ENCODE data around the gene CRNKL1.
"Not testable (repeated sequence)": the region's sequence is repeated elsewhere in the genome, so short reads cannot be mapped to it uniquely, and the experiment has no call there.

CRNKL1 gene

GRCh38 chr20:20010639-20011500, 41.4 kb downstream of the CRNKL1 start:
- no peak for TF ChIP-seq CTCF (IDR thresholded peaks at IDR 0.05; ENCODE audit: low read depth, low read length)
- H3K4me3 ChIP-seq (ENCODE audit: low read depth, low read length), result peak overlapping the region; percentile 17; the same call in 1 of the 2 replicates

DNA sequence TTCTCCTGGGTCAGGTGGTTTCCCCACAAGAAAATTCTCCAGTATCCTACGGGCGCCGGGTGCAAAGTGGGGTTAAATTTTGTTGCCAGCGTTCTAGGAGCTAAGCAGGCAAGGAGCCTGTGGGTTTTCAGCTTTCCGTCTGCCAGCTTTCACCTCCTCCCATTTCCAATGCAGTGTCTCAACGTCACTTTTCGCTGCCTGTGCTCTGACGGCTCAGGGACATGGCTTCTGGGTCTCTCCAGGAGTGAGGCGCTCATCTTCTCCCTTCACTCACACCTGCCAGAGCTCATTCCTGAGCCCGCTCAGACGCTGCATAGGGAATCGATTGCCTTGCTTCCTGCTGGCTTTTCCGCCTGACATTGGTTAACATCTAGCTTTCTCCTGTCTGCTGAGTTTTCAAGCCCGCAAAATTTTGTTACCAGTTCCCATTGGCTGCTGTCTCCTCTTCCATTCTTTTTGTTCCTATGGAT, 42.4 kb downstream of the CRNKL1 start:
- H3K4me3 ChIP-seq (ENCODE audit: low read depth, low read length), result no peak overlapping the region
- no peak for TF ChIP-seq CTCF (IDR thresholded peaks at IDR 0.05; ENCODE audit: low read depth, low read length)

DNA sequence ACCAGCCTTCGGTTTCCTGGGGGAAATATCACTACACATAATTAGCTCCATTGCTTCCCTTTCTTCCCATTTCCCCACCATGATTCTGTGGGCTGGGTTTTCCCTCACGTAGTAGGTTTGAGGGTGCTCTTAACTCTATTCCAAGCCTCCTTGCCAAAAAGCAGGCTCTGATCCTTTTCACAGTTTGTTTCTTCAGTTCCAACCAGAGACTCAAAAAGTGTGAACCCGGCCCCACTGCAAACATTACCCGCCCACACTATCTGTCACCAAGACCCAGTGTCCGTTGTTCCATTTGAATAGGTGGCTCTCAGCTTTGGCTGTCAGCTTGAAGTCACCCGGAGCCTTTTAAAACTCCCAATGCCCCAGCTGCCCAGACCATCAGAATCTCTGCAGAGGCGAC, 46.9 kb downstream of the CRNKL1 start:
- no peak for TF ChIP-seq CTCF (IDR thresholded peaks at IDR 0.05; ENCODE audit: low read depth, low read length)
- no peak overlapping the region for H3K4me3 ChIP-seq (ENCODE audit: low read depth, low read length)

DNA sequence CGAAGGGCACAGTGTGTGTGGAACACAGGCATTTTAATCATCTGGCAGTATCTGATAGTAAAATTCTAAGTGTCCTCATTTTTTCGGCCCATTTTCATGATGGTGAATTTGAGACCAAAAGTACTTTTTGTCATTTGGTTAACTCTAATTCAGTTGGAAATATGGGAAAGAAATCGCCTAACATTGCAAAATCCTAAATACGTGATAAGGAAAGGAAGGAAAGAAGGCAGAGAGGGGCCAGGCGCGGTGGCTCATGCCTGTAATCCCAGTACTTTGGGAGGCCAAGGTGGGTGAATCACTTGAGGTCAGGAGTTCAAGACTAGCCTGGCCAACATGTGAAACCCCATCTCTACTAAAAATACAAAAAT, 48.3 kb downstream of the CRNKL1 start:
- not testable (repeated sequence) for H3K4me3 ChIP-seq (ENCODE audit: low read depth, low read length)

DNA sequence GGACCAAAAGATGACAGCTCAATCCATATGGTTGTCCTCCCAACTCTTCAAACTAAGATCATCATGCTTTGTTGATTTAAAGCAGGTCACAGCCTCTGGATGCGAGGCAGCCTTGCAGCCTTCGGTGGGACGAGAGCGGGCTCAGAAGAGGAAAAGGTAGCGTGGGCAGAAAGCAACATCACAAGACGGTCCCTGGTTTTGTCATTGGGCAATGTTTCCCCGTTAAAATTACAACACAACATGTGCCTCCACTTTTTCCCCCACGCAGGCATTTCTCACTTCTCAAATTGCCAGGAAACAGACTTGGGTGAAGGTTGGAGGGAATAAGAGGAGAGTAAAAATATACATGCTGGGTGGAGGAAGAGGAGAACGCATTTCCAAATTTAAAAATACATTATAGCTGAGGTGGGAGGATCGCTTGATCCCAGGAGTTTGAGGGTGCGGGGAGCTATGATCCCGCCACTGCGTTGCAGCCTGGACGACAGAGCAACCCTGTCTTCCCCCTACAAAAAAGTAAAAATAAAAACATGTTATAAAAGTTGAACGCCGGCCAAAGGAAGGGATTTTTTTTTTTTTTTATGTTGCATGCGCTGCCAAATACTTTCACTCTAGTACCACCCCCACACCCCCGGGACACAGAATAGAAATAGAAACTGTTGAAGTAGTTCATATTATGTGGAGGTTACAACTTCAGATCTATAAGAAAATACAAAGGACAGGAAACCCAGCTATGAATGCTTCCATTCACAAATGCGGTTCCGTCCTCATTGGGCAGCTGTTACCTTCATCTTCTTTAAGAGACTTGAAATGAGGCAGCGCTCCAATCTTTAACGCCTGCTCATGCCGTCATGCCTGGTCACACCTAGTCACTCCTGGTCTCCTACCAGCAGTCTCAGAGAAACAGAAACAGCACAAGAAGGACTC, 49.0 kb downstream of the CRNKL1 start:
- no peak overlapping the region for H3K4me3 ChIP-seq (ENCODE audit: low read depth, low read length)
- TF ChIP-seq CTCF (IDR thresholded peaks at IDR 0.05; ENCODE audit: low read depth, low read length), result no peak

DNA sequence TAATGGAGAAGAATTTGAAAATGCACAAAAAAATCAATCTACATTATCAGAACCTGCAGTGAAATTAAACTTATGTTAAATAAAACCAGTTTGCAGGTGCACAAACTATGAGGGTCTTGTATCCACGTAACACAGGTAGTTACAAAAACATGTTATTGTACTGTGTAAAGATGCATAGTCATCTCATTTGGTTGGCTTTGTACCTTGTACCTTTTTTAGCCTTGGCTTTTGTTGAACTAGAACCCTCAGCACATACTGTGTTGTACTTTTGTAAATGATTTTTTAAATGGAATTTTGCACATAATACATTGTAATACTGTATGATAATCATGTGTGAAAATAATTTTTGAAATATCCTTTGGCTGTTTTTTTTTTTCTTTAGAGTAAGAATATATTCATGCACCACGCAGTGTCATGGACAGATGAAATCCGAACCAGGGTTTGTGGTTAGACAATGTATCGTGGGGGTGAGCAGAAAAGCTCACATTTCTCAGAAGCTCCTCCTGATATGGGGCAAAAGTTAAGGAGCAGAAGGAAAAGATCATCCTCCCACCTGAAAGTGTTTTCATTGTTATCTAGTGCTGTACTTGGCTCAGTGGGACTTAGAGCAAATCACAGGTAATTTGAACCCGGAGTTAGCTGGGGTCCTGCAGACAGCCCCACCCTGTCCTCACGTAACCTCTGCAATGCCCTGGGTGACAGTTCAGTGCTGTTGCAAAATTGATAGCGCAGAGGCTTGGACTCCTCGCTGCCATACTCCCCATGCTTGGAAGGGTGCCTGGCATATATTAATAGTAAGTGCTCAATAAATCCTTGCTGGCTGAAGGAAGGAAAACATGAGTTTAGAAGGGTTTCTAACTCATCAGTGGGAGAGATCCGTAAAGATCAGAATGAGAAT, 49.9 kb downstream of the CRNKL1 start:
- TF ChIP-seq CTCF (IDR thresholded peaks at IDR 0.05; ENCODE audit: low read depth, low read length), result no peak
- H3K4me3 ChIP-seq (ENCODE audit: low read depth, low read length), result no peak overlapping the region

Measured in WI38 (cell line).